Testis (tissue), 3 donors: ENCODE results near the gene PLCB2. TPM values are rescaled to one million over a fixed set of nuclear protein-coding genes. Genes with fewer than 3 reads are reported as not detected.
A peak's percentile ranks its signal among the peaks of the same experiment; 100 is the strongest.

Experiments
- DNase-seq: peaks from one replicate; pipeline ENCODE4 v3.0.0-alpha.2; 2019
- H3K27ac ChIP-seq, 2 donors: fragments of 200-600 bp; sonication (generic); one replicate each; pipeline ENCODE4 v1.5.1; 2019
- H3K27me3 ChIP-seq: fragments of 200-600 bp; sonication (generic); one replicate; pipeline ENCODE4 v1.5.1; 2019
- H3K36me3 ChIP-seq: fragments of 200-600 bp; sonication (generic); one replicate; pipeline ENCODE4 v1.5.1; 2017; ENCODE audit warnings: low read depth; ENCODE audit errors: missing control alignments
- H3K4me1 ChIP-seq: fragments of 200-600 bp; sonication (generic); one replicate; pipeline ENCODE4 v1.5.1; 2019
- H3K4me3 ChIP-seq, 2 donors: fragments of 200-600 bp; sonication (generic); one replicate each; pipeline ENCODE4 v1.5.1; 2017 to 2019
- H3K9me3 ChIP-seq: fragments of 200-600 bp; sonication (generic); one replicate; pipeline ENCODE4 v1.5.1; 2017
- CTCF ChIP-seq, 3 experiments: fragments of 450-650 bp in 2 of 3; fragments of 200-600 bp in 1 of 3; sonication (generic) in 1 of 3; IDR thresholded peaks; one replicate each; pipeline ENCODE4 v1.5.1; 2016 to 2019; ENCODE audit warnings: antibody characterized with exemption in 3 of 3, mild to moderate bottlenecking in 2 of 3, moderate library complexity in 1 of 3
- POLR2A ChIP-seq: fragments of 450-650 bp; IDR thresholded peaks from one replicate; pipeline ENCODE4 v1.6.1; 2017; ENCODE audit warnings: antibody characterized with exemption, mild to moderate bottlenecking, moderate library complexity
- WGBS, 2 donors: methylation state at CpG; one replicate each; pipeline ENCODE4 v1.1.5; 2018; 5-methylcytosine and 5-hydroxymethylcytosine counted together
- intact Hi-C: fragments of 100-400 bp; cut with DNase I; formaldehyde crosslinking; loops from one replicate; pipeline ENCODE4 v1.15.1; 2023; ENCODE audit warnings: low total_unique reads
- polyA plus RNA-seq: library from polyadenylated mRNA; stranded (reverse); fragments of 350-450 nt; fragmentation: Illumina TruSeq; extraction: RNeasy Lipid Tissue Mini Kit (QIAGEN cat#74804); gene quantifications from one replicate; pipeline ENCODE4 v1.2.3, GENCODE V29; 2014; ENCODE audit warnings: low read depth, low replicate concordance; ENCODE audit not compliant: insufficient read depth
- total RNA-seq, 2 donors: library from RNA; depleted of rRNA; stranded (reverse); fragments of >200 nt; gene quantifications; one replicate each; pipeline ENCODE4 v1.2.3, GENCODE V29; 2016

The PLCB2 gene
- total and polyA plus RNA-seq, 3 donors from 2014 or later = 8.8 to 13.6 (median 9.7) TPM

DNA sequence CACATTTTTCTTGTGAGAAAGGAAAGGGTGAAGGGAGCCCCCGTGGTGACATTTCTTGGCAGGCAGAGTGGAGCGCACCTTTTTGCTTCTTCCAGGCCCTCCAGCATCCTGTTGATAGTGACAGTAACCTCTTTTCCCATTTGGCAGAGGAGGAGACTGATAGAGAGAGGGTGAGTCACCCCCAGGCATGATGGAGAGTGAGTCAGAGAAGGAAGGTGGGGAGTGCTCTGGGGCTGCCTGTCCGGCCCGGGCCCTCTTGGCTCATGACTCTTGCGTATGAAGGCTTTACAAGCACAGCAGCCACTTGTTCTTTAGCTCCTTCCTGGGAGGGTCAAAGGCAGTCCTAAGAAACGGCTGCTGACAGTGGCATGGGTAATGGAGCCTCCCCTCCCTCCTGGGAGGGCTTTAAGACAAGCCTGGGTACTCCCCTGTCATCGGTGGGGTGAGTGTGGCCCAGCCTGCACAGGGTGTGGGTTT is 40.9 kb downstream of the PLCB2 start:
- TF ChIP-seq CTCF (IDR thresholded peaks at IDR 0.05) (no peak), POLR2A (no peak)
- DNase-seq = no peak
- WGBS, 2 donors = 50 to 62% methylated on average over 6 to 7 of the region's 7 CpGs
- Histone ChIP-seq H3K4me1 (peaks cover 46% of the 10 kb centered on the region), H3K27me3 (no peaks in the 10 kb centered on the region), H3K9me3 (no peaks in the 10 kb centered on the region), H3K27ac (peak overlapping the region in 1 of 2 donors; percentile 1), H3K36me3 (no peaks in the 10 kb centered on the region), H3K4me3 (no peak overlapping the region)
- intact Hi-C loops = no loop called here

DNA sequence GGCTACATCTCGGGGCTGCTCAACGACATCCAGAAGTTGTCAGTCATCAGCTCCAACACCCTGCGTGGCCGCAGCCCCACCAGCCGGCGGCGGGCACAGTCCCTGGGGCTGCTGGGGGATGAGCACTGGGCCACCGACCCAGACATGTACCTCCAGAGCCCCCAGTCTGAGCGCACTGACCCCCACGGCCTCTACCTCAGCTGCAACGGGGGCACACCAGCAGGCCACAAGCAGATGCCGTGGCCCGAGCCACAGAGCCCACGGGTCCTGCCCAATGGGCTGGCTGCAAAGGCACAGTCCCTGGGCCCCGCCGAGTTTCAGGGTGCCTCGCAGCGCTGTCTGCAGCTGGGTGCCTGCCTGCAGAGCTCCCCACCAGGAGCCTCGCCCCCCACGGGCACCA is 41.9 kb downstream of the PLCB2 start:
- H3K4me1 ChIP-seq = peaks cover 38% of the 10 kb centered on the region
- no peak overlapping the region for H3K4me3 ChIP-seq
- no peak for TF ChIP-seq POLR2A
- no peak for TF ChIP-seq CTCF (IDR thresholded peaks at IDR 0.05)
- H3K27me3 ChIP-seq = no peaks in the 10 kb centered on the region
- intact Hi-C loops = no loop called here
- no peak for DNase-seq
- H3K36me3 ChIP-seq = no peaks in the 10 kb centered on the region
- 95% methylated on average over 11 of the region's 20 CpGs; no CpG with 5 or more reads in 1 of the 2 donors for WGBS, 2 donors
- H3K27ac ChIP-seq = no peak overlapping the region
- no peaks in the 10 kb centered on the region for H3K9me3 ChIP-seq

DNA sequence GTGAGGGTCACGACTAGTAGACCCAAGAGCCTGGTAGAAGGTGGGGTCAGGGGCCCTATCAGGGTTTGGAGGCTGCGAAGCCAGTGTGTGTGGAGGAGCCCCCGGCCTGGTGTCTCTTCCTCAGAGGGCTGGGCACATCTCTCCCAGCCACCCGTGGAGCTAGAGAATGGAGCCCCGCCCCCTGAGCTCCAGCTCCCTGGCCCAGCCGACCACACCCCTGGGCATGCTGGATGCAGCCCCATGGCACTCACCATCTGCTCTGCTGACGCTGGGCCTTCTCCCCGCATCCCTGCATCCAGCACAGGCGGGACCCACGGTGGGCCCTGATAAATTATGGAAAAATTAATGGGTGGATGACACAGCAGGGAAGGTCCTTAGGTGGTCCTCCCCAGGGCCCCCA is 42.4 kb downstream of the PLCB2 start:
- Histone ChIP-seq H3K27me3 (no peaks in the 10 kb centered on the region), H3K4me1 (peaks cover 34% of the 10 kb centered on the region), H3K9me3 (no peaks in the 10 kb centered on the region), H3K36me3 (no peaks in the 10 kb centered on the region), H3K27ac (peak overlapping the region in 1 of 2 donors; percentile 64), H3K4me3 (no peak overlapping the region)
- WGBS, 2 donors = 78 to 84% methylated on average over 5 to 10 of the region's 10 CpGs
- intact Hi-C loops = no loop called here
- TF ChIP-seq POLR2A = no peak
- no peak for TF ChIP-seq CTCF (IDR thresholded peaks at IDR 0.05)
- DNase-seq = no peak

DNA sequence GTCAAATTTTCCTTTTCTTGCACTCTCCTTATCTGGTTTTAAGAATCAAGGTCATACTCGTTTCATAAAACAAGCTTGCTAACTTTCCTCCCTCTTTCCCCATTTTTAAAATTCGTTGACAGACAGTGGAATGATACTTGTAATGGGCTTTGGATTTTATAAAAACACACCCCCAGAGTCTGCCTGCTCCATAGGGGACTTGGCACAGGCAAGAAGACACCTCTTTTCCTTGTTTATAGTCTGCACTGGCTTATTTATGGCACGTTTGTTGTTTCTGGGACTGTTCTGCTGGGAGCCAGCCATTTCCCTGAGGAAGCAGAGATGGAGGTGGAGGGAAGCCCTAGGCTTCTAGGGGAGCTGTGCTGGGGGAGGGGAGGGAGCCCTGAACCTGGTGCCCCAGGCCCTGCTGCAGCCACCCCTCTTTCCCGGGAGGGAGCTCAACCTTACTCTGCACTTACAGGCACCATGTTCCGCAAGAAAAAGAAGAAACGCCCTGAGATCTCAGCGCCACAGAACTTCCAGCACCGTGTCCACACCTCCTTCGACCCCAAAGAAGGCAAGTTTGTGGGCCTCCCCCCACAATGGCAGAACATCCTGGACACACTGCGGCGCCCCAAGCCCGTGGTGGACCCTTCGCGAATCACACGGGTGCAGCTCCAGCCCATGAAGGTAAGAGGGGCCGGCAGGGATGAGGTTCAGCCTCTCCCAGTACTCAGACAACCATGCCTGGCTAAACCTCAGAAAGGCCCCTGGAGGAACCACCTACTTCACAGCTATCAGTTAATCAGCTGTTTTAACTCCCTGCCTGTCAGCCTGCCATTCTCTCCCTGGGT is 43.2 kb downstream of the PLCB2 start:
- DNase-seq = no peak
- Histone ChIP-seq H3K27me3 (no peaks in the 10 kb centered on the region), H3K9me3 (no peaks in the 10 kb centered on the region), H3K36me3 (no peaks in the 10 kb centered on the region), H3K27ac (peak overlapping the region; percentile 15 to 64), H3K4me3 (no peak overlapping the region), H3K4me1 (peaks cover 26% of the 10 kb centered on the region)
- WGBS, 2 donors = 61 to 78% methylated on average over 12 to 16 of the region's 16 CpGs
- intact Hi-C loops = no loop called here
- TF ChIP-seq CTCF (IDR thresholded peaks at IDR 0.05) (no peak), POLR2A (no peak)
